HepG2 (cell line): ENCODE measurements around the gene CDH2.

Experiments used
- CTCF ChIP-seq: sonication (generic); formaldehyde crosslinking; IDR thresholded peaks from 2 replicates; pipeline ENCODE4 v1.5.0; 2020; ENCODE audit warnings: mild to moderate bottlenecking, missing genetic modification reagents, moderate library complexity
- FOXP1 ChIP-seq, 2 experiments: fragments of 450-650 bp in 1 of 2; IDR thresholded peaks; 2 replicates each; pipeline ENCODE4 v1.6.1; 2017 to 2018; ENCODE audit warnings: antibody characterized with exemption in 1 of 2
- KLF16 ChIP-seq, 2 experiments: sonication (generic) in 1 of 2; formaldehyde crosslinking in 1 of 2; IDR thresholded peaks; 2 replicates each; pipeline versions ENCODE4 v1.6.1 to v1.8.0; 2016 to 2023; ENCODE audit warnings: missing genetic modification reagents in 2 of 2, missing compliant biosample characterization in 1 of 2
- RBFOX2 ChIP-seq: fragments of 200-400 bp; formaldehyde crosslinking; IDR thresholded peaks from 2 replicates; pipeline ENCODE4 v1.6.1; 2017; ENCODE audit warnings: low read depth, mild to moderate bottlenecking, low read length
- RNF2 ChIP-seq: fragments of 450-650 bp; conservative IDR thresholded peaks from 2 replicates; pipeline ENCODE4 v1.6.1; 2016; ENCODE audit warnings: low read depth
- ZNF562 ChIP-seq: sonication (generic); formaldehyde crosslinking; IDR thresholded peaks from 2 replicates; pipeline ENCODE4 v1.8.0; 2022; ENCODE audit warnings: missing genetic modification reagents, borderline replicate concordance
- ZNF768 ChIP-seq: sonication (generic); formaldehyde crosslinking; IDR thresholded peaks from 2 replicates; pipeline ENCODE4 v1.4.0; 2020; ENCODE audit warnings: missing genetic modification reagents
- ZNF776 ChIP-seq: sonication (generic); formaldehyde crosslinking; IDR thresholded peaks from 2 replicates; pipeline ENCODE4 v1.4.0; 2020; ENCODE audit warnings: mild to moderate bottlenecking, missing genetic modification reagents
- TF ChIP-seq, protein P1 (sequence below): sonication (generic); formaldehyde crosslinking; IDR thresholded peaks from 2 replicates; pipeline ENCODE4 v1.9.0; 2021; ENCODE audit warnings: missing genetic modification reagents, borderline replicate concordance

GRCh38 chr18:28212060-28212459 is 35.1 kb upstream of the CDH2 start:
- TF ChIP-seq ZNF562 (CRISPR knock-in tag) (no peak), CTCF (no peak), ZNF776 (CRISPR knock-in tag) (no peak), KLF16 (CRISPR knock-in tag; IDR thresholded peaks at IDR 0.05) (no peak), FOXP1 (IDR thresholded peaks at IDR 0.05) (no peak), FOXP1 (CRISPR knock-in tag; IDR thresholded peaks at IDR 0.05) (no peak), RNF2 (no peak), RBFOX2 (no peak), ZNF768 (CRISPR knock-in tag) (no peak)
- TF ChIP-seq, protein P1, sequence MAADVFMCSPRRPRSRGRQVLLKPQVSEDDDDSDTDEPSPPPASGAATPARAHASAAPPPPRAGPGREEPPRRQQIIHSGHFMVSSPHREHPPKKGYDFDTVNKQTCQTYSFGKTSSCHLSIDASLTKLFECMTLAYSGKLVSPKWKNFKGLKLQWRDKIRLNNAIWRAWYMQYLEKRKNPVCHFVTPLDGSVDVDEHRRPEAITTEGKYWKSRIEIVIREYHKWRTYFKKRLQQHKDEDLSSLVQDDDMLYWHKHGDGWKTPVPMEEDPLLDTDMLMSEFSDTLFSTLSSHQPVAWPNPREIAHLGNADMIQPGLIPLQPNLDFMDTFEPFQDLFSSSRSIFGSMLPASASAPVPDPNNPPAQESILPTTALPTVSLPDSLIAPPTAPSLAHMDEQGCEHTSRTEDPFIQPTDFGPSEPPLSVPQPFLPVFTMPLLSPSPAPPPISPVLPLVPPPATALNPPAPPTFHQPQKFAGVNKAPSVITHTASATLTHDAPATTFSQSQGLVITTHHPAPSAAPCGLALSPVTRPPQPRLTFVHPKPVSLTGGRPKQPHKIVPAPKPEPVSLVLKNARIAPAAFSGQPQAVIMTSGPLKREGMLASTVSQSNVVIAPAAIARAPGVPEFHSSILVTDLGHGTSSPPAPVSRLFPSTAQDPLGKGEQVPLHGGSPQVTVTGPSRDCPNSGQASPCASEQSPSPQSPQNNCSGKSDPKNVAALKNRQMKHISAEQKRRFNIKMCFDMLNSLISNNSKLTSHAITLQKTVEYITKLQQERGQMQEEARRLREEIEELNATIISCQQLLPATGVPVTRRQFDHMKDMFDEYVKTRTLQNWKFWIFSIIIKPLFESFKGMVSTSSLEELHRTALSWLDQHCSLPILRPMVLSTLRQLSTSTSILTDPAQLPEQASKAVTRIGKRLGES (CRISPR knock-in tag): no peak
